NCI-H1694 treated with DMSO at 0.1 percent for 48 hours (cell line): Measurements from ENCODE around the gene SULF2.
A peak's percentile ranks its signal among the peaks of the same experiment; 100 is the strongest.
"Not testable (repeated sequence)": the region's sequence is repeated elsewhere in the genome, so short reads cannot be mapped to it uniquely, and the experiment has no call there.

Experiments used
- DNase-seq: peaks from one replicate; lab custom pipeline; 2025; lab: John Stamatoyannopoulos, UW

Gene SULF2

DNA sequence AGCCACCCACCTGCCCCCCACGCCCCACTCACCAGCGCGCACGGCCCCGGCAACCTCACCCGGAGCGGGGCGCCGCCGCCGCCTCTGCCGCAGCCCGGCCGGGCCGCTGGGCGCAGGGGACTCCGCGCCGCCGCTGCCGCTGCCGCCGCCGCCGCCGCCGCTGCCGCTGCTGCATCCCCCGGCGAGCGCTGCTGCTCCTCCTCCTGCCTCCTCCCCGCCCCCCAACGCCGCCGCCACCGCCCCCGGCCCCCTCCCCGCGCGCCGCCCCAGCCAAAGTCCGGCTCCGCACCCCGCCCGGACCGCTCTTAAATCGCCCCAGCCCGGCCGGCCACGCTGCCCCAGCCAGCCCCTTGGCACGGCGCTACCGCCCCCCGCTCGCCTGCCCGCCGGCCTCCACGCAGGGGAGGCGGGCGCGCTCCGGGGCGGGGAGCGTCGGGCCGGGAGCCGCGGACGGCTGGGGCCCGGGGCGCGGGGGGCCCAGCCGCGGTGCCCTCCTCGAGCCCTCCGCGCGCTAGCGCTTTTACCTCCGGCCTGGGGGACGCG is at the start of gene SULF2:
Gene SULF2, minus strand, starts transcription at position 171 of the 543 bp plus-strand sequence. CDS start 28,118 bp downstream, outside the sequence.
- no peak for DNase-seq

- not testable (repeated sequence) for DNase-seq
Measured at GRCh38 chr20:47831675-47832074, 46.4 kb upstream of the SULF2 start.

GRCh38 chr20:47826716-47827115 is 41.4 kb upstream of the SULF2 start:
- not testable (repeated sequence) for DNase-seq

- DNase-seq = not testable (repeated sequence)
Measured at GRCh38 chr20:47826006-47826405, 40.7 kb upstream of the SULF2 start.

DNA sequence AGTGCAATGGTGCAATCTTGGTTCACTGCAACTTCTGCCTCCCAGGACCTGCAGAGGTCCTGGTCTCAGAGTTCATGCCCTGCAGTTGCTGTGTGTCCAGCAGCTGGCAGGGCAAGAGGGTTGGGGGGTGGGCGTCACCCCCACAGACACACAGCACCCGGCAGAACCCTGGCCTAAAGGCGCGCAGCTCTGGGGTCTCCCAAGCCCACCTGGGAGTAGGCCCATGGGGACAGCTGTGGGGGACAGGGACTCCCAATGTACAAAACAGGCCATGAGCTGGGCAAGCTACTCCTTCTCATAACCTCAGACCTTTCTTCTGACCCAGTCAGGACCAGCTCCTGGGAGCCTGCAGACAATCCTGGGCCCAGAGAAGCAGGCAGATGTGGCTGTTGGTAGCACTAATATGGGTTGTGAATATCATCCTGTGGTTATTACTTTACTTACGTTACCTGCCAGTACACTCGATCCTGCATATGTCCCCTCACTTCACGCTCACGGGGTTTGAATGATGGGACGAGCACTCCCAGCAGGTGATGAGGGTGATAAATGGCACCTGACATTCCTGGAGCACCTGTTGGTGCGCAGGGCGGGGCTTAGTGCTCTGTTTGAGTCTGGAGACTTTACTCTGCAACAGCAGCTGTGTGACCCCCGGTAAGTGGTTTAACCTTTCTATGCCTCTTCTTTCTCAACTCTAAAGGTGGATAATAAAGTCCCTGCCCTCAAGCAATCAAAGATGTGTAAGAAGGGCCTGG is 39.9 kb upstream of the SULF2 start:
- no peak for DNase-seq

GRCh38 chr20:47823941-47824340 is 38.7 kb upstream of the SULF2 start:
- DNase-seq = not testable (repeated sequence)

DNA sequence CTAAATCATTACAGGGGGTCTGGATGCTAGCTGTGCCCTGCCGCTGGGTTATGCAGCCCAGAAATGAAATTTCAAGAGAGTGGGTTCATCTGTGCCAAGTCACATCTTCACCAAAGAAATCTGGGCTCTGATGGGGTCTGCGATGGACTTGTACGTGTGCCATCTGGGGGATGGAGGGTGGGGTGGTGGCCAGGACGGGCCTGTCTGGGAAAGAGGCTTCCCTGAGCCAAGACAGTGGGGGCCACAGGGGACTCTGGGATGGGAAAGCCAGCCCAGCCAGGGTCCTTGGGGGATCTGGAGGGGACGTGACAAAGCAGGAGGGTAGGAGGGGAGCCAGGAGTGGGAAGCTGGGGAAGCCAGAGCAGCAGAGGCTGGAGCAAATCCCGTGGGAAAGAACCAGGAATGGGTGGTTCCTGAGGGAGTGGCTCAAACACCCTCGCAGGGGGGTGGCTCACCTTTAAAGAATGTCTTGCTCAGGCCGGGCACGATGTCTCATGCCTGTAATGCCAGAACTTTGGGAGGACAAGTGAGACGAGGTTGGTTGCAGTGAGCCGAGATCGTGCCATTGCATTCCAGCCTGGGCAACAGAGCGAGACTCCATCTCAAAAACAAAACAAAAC is 36.3 kb upstream of the SULF2 start:
- DNase-seq = no peak

DNA sequence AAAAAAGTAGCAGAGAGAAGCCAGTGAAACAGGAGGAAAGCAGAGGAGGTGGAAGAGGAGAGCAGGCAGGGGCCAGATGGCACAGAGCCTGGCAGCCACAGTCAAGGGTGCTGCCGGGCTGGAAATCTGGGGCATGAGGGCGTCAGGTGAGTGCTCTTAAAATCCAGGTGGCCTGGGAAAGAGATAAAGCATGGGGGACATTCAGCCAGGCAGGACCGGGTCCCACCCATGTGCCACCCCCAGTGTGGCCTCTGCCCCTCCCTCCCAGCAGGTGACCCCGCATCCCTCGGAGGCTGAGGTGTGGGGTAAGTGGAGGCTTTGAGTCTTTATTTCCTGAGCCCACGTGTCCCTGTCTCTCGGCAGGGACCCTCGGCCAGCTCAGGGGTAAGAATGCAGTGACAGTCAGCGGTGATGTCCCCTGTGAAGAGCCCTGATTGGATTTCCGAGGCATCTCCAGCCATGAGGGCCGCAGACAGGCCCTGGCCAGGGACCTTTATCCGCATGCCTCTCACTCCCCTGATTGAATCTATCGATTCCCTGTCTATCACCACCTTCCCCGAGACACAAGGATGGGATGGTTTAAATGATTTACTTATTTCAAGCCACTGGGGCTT is 33.8 kb upstream of the SULF2 start:
- peak; percentile 42 for DNase-seq

DNA sequence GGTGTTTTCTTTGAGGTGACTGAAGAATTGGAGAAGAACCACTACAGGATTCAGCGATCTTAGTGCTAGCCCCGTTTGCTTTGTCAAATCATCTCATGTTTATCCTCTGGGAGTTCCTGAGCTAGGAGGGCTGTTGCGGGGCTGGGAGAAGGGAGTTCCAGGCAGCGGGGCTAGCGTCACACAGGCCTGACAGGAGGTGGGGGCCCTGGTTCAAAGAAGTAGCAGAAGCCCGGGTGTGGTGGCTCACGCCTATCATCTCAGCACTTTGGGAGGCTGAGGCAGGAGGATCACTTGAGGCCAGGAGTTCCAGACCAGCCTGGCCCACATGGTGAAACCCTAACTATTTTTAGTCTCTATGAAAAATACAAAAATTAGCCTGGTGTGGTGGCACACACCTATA is 33.2 kb upstream of the SULF2 start:
- DNase-seq = no peak

- DNase-seq = no peak
Measured at GRCh38 chr20:47818016-47818415, 32.7 kb upstream of the SULF2 start.

GRCh38 chr20:47817573-47817972 is 32.3 kb upstream of the SULF2 start:
- DNase-seq = no peak

DNA sequence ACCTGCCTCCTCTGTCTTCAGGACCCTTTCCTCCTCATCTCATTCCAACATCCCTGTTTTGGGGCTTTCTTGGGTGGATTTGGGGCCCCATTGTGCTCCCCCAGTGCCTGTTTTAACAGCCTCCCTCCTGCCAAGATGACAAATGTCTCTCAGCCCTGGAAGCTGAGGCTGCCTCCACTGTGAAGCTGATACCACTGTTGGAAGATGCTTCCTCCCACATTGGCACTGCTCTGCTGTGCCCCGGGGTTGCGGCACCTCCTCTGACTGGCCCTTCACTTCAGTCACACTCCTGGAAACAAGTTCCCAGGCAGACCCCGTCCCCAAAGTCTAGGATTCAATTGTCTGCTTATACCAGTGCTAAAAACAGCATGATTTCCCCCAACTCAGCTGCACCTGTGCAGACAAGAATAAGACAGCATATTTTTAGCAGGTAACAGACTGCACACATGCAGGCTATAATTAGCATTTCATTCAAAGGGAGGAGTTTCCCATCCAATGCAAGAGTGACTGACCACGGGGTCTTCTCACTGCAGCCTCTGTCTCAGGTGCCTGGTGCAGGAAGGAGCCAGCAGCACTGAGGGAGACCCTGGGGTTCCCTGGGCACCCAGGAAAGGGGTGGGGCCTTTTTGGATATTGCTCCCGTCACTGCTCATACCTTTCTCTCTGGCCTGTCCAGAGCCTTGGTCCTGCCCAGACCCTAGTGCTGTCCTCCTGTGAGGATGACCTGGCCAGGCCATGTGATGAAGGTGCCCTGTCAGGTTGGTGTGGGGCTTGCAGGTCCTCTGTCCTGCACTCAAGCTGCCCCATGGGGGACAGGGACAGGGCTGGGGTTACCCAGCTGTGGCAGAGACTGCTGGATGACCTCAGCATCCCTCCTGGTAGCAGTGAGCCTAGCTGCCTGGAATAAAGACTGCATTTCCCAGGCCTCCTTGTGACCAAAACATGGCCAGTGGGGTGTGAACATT is 31.5 kb upstream of the SULF2 start:
- no peak for DNase-seq

GRCh38 chr20:47815866-47816265 is 30.6 kb upstream of the SULF2 start:
- no peak for DNase-seq

GRCh38 chr20:47815416-47815806 is 30.1 kb upstream of the SULF2 start:
- no peak for DNase-seq

- no peak for DNase-seq
Measured at GRCh38 chr20:47814632-47815415, 29.5 kb upstream of the SULF2 start.

- no peak for DNase-seq
Measured at GRCh38 chr20:47810721-47811347, 25.6 kb upstream of the SULF2 start.

GRCh38 chr20:47810116-47810677 is 24.9 kb upstream of the SULF2 start:
- peak; percentile 7 for DNase-seq

DNA sequence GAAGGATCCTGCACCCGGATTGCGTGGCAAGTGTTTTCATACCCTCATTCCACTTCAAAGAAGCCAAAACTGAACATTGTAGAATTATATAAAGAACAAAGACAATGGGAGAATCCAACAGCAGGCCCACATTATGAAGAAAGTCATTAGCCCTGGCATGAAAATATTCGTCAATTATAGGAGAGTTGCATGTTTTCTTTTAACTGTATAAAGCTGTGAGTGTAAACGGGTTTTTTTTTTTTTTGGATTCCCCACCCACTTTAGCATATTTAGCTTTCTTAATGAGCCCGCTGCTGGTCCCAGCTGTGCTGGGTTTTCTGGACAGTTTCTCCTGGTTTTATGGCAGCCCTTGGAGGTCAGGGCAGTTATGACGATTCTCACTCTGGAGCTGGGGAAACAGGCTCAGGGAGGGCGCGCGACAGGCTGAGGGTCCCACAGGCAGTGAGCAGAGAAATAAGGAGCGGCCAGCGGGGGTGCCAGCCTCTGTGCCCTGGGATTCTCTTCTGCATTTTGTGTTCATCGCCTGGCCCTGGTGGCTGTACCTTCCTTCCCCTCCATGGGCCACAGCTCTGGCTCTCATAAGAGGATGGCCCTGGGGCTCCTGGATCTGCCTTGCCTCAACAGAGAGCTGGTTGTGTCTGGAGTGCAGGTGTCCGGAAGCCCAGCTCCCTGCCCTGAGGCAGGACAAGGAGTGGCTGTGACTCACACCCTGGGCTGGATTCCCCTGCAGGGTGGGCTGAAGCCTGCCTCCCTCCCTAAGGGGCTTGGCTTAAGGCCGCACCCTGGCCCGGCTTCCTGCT is 24.1 kb upstream of the SULF2 start:
- DNase-seq = no peak

DNA sequence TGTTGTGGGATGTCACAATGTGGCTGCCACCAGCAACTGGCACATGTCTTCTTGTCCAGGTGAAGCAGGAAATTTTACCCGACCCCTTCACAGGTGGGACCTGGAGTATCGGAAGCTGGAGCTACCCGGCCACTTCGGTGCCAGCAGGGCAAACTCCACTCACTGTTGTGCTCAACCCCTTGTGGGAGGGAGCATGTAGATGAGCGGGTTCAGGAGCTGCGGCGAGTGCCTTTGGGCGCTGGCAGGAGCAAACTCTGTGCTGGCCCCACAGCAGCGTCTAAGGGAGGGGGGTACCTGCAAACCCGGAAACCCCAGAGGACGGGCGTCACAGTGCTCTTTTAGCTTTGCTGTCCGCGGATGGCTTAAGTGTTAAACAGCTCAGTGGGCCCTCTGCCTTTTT is 20.7 kb upstream of the SULF2 start:
- DNase-seq = no peak
